H9 (cell line): ENCODE measurements around the gene RERE. TPM values are rescaled to one million over a fixed set of nuclear protein-coding genes. Genes with fewer than 3 reads are reported as not detected.

Source experiments
- DNase-seq: peaks from one replicate; pipeline ENCODE4 v3.0.0-alpha.2; 2017
- H2AFZ ChIP-seq: one replicate; pipeline ENCODE4 v1.6.1; 2013; ENCODE audit warnings: mild to moderate bottlenecking, low read length, control low read depth, moderate library complexity
- H2AK5ac ChIP-seq: 2 replicates; pipeline ENCODE4 v1.6.1; 2013; ENCODE audit warnings: low read length, control low read depth, mixed read lengths; ENCODE audit not compliant: insufficient read length
- H2BK120ac ChIP-seq: one replicate; pipeline ENCODE4 v1.6.1; 2013; ENCODE audit warnings: low read depth, mild to moderate bottlenecking, low read length, control low read depth, inconsistent platforms; ENCODE audit not compliant: poor library complexity, severe bottlenecking
- H2BK12ac ChIP-seq: 2 replicates; pipeline ENCODE4 v1.6.1; 2013; ENCODE audit warnings: low read length, control low read depth, mixed read lengths, low read depth; ENCODE audit not compliant: insufficient read length
- H2BK15ac ChIP-seq: 2 replicates; pipeline ENCODE4 v1.6.1; 2013; ENCODE audit warnings: low read depth, low read length, control low read depth
- H2BK20ac ChIP-seq: one replicate; pipeline ENCODE4 v1.6.1; 2013; ENCODE audit warnings: low read depth, mild to moderate bottlenecking, low read length, control low read depth, inconsistent platforms; ENCODE audit not compliant: poor library complexity, severe bottlenecking
- H2BK5ac ChIP-seq: 2 replicates; pipeline ENCODE4 v1.6.1; 2013; ENCODE audit warnings: low read length, control low read depth, mixed read lengths; ENCODE audit not compliant: insufficient read length
- H3K14ac ChIP-seq: 2 replicates; pipeline ENCODE4 v1.6.1; 2013; ENCODE audit warnings: low read length, control low read depth; ENCODE audit not compliant: insufficient read depth
- H3K18ac ChIP-seq: 2 replicates; pipeline ENCODE4 v1.6.1; 2013; ENCODE audit warnings: low read depth, mild to moderate bottlenecking, mixed read lengths, low read length, control low read depth; ENCODE audit not compliant: insufficient read length
- H3K23ac ChIP-seq: 2 replicates; pipeline ENCODE4 v1.6.1; 2013; ENCODE audit warnings: low read length, control low read depth, mixed read lengths, low read depth; ENCODE audit not compliant: insufficient read length
- H3K23me2 ChIP-seq: 2 replicates; pipeline ENCODE4 v1.6.1; 2013; ENCODE audit warnings: low read depth, mild to moderate bottlenecking, mixed read lengths, low read length, control low read depth; ENCODE audit not compliant: insufficient read length, poor library complexity, severe bottlenecking
- H3K27ac ChIP-seq: 2 replicates; pipeline ENCODE4 v1.5.1; 2013; ENCODE audit warnings: low read length, control low read depth, mixed read lengths, low read depth; ENCODE audit not compliant: insufficient read length
- H3K27me3 ChIP-seq: 2 replicates; pipeline ENCODE4 v1.6.1; 2013; ENCODE audit warnings: low read length, control low read depth, inconsistent platforms; ENCODE audit not compliant: insufficient read depth
- H3K4ac ChIP-seq: 2 replicates; pipeline ENCODE4 v1.6.1; 2013; ENCODE audit warnings: low read depth, mild to moderate bottlenecking, control low read depth, inconsistent platforms, low read length, moderate library complexity
- H3K4me1 ChIP-seq: 2 replicates; pipeline ENCODE4 v1.6.1; 2013; ENCODE audit warnings: low read length, control low read depth, inconsistent platforms; ENCODE audit not compliant: insufficient read depth
- H3K4me2 ChIP-seq: 2 replicates; pipeline ENCODE4 v1.6.1; 2013; ENCODE audit warnings: low read length, control low read depth, mixed read lengths; ENCODE audit not compliant: insufficient read length, insufficient read depth
- H3K56ac ChIP-seq: 2 replicates; pipeline ENCODE4 v1.6.1; 2013; ENCODE audit warnings: low read depth, mild to moderate bottlenecking, mixed read lengths, low read length, control low read depth; ENCODE audit not compliant: insufficient read length
- H3K79me1 ChIP-seq: 2 replicates; pipeline ENCODE4 v1.6.1; 2013; ENCODE audit warnings: low read depth, mild to moderate bottlenecking, moderate library complexity, low read length, control low read depth, inconsistent platforms; ENCODE audit not compliant: insufficient read depth, poor library complexity, severe bottlenecking
- H3K79me2 ChIP-seq: 2 replicates; pipeline ENCODE4 v1.6.1; 2013; ENCODE audit warnings: low read length, control low read depth, inconsistent platforms; ENCODE audit not compliant: insufficient read depth
- H3K9ac ChIP-seq: 2 replicates; pipeline ENCODE4 v1.6.1; 2013; ENCODE audit warnings: low read length, control low read depth, mixed read lengths; ENCODE audit not compliant: insufficient read length; ENCODE audit errors: extremely low read depth
- H3K9me3 ChIP-seq: one replicate; pipeline ENCODE4 v1.6.1; 2013; ENCODE audit warnings: low read depth, low read length, inconsistent platforms; ENCODE audit not compliant: control insufficient read depth
- H3T11ph ChIP-seq: one replicate; pipeline ENCODE4 v1.6.1; 2013; ENCODE audit warnings: mild to moderate bottlenecking, low read length, control low read depth, inconsistent platforms
- H4K20me1 ChIP-seq: one replicate; pipeline ENCODE4 v1.6.1; 2013; ENCODE audit not compliant: control insufficient read depth, insufficient read length, insufficient read depth
- H4K5ac ChIP-seq: 2 replicates; pipeline ENCODE4 v1.6.1; 2013; ENCODE audit warnings: low read depth, mild to moderate bottlenecking, mixed read lengths, low read length, control low read depth; ENCODE audit not compliant: insufficient read length
- H4K8ac ChIP-seq: replicated peaks from 2 replicates; pipeline ENCODE4 v1.6.1; 2013; ENCODE audit warnings: low read length, control low read depth, mixed read lengths, low read depth; ENCODE audit not compliant: insufficient read length
- H4K91ac ChIP-seq: 2 replicates; pipeline ENCODE4 v1.6.1; 2013; ENCODE audit warnings: low read depth, mild to moderate bottlenecking, moderate library complexity, mixed read lengths, low read length, control low read depth; ENCODE audit not compliant: insufficient read length
- H3K27ac Mint-ChIP-seq, 3 experiments: 2 replicates in 2 of 3; 3 replicates in 1 of 3; pipeline ENCODE4 v1.8.0; 2020 to 2021; ENCODE audit warnings: mixed read lengths in 3 of 3, mild to moderate bottlenecking in 1 of 3, moderate library complexity in 1 of 3
- H3K27me3 Mint-ChIP-seq: 2 replicates; pipeline ENCODE4 v1.8.0; 2021; ENCODE audit warnings: low read depth, mild to moderate bottlenecking, moderate library complexity, mixed read lengths
- H3K36me3 Mint-ChIP-seq, 3 experiments: 2 replicates in 2 of 3; 3 replicates in 1 of 3; pipeline ENCODE4 v1.8.0; 2020 to 2021; ENCODE audit warnings: low read depth in 3 of 3, mixed read lengths in 3 of 3; ENCODE audit not compliant: insufficient read depth in 1 of 3
- H3K4me1 Mint-ChIP-seq, 2 experiments: 2 replicates each; pipeline ENCODE4 v1.8.0; 2020; ENCODE audit warnings: mixed read lengths in 2 of 2
- H3K4me3 Mint-ChIP-seq, 2 experiments: 2 replicates in 1 of 2; 3 replicates in 1 of 2; pipeline ENCODE4 v1.8.0; 2020 to 2021; ENCODE audit warnings: mild to moderate bottlenecking in 2 of 2, mixed read lengths in 2 of 2, moderate library complexity in 1 of 2
- H3K9me3 Mint-ChIP-seq, 2 experiments: 2 replicates in 1 of 2; 3 replicates in 1 of 2; pipeline ENCODE4 v1.8.0; 2020; ENCODE audit warnings: mild to moderate bottlenecking in 2 of 2, mixed read lengths in 2 of 2, moderate library complexity in 1 of 2
- WGBS: extraction: QIAGEN DNeasy Blood & Tissue Kit; methylation state at CpG from one replicate; pipeline ENCODE4 v1.1.7; 2013; ENCODE audit warnings: missing lambda C conversion rate, low lambda C conversion rate, mixed read lengths; ENCODE audit not compliant: insufficient read length; ENCODE audit errors: extremely low coverage; 5-methylcytosine and 5-hydroxymethylcytosine counted together
- total RNA-seq: library from RNA; stranded (reverse); gene quantifications from 2 replicates; pipeline ENCODE4 v1.2.1, GENCODE V29; 2021
- TF ChIP-seq, protein P1 (sequence below): fragments of 200-600 bp; sonication (generic); conservative IDR thresholded peaks from 3 replicates; pipeline ENCODE4 v1.8.0; 2021; ENCODE audit warnings: antibody characterized with exemption, mild to moderate bottlenecking

The RERE gene
- total RNA-seq, 1 experiment from 2014 or later, result 103 TPM

DNA sequence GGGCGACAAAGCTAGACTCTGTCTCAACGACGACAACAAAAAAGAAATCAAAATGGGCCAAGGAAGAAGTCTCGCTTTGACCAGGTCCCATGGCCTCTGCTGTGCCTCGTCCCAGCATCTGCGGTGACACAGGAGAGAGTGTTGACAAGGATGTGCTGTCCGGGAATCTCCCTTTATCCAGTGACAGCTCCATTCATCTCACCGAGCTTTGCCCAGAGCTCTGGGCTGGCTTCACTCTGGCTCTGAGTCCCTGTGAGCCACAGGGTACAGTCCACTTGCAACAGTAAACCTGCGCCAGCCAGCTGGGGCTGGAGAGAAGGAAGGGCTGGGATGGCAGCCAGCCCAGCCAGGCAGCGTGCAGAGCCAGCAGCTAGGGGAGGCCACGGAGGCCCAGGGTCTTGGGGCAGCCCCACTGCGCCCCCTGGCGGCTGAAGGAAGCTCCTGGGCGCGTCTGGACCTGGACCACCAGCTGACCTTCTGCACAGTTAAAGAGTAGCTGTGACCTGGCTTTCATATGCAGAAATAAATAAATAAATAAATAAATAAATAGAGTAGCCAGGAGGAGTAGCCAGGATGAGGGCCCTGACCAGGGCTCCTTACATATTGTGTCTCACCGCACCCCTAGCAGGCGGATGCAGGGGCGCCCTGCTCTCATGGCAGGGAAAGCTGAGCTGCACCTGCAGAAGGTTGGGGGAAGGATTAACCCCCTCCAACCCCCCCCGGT, 31.4 kb upstream of the RERE start:
- Mint-ChIP-seq H3K27me3 (no peaks in the 10 kb centered on the region; the same call in none of the 2 replicates), H3K4me1 (peaks cover 6 to 13% of the 10 kb centered on the region in 2 experiments), H3K36me3 (no peaks in the 10 kb centered on the region), H3K4me3 (no peak overlapping the region), H3K27ac (no peak overlapping the region), H3K9me3 (no peaks in the 10 kb centered on the region; a peak in 1 of 5 replicates)
- H3T11ph ChIP-seq, result no peak overlapping the region
- TF ChIP-seq, protein P1, sequence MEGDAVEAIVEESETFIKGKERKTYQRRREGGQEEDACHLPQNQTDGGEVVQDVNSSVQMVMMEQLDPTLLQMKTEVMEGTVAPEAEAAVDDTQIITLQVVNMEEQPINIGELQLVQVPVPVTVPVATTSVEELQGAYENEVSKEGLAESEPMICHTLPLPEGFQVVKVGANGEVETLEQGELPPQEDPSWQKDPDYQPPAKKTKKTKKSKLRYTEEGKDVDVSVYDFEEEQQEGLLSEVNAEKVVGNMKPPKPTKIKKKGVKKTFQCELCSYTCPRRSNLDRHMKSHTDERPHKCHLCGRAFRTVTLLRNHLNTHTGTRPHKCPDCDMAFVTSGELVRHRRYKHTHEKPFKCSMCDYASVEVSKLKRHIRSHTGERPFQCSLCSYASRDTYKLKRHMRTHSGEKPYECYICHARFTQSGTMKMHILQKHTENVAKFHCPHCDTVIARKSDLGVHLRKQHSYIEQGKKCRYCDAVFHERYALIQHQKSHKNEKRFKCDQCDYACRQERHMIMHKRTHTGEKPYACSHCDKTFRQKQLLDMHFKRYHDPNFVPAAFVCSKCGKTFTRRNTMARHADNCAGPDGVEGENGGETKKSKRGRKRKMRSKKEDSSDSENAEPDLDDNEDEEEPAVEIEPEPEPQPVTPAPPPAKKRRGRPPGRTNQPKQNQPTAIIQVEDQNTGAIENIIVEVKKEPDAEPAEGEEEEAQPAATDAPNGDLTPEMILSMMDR, result peak; percentile 98
- H3K4me1 ChIP-seq, result no peaks in the 10 kb centered on the region; the same call in 1 of the 2 replicates
- no peak overlapping the region for H3K56ac ChIP-seq
- H4K20me1 ChIP-seq, result no peaks in the 10 kb centered on the region
- no peaks in the 10 kb centered on the region for H3K79me1 ChIP-seq
- no peak overlapping the region for H3K9ac ChIP-seq
- H4K8ac ChIP-seq, result no peak overlapping the region
- H3K27ac ChIP-seq, result no peak overlapping the region
- H3K23me2 ChIP-seq, result no peaks in the 10 kb centered on the region
- no peaks in the 10 kb centered on the region for H3K79me2 ChIP-seq
- no peak overlapping the region; the same call in 1 of the 2 replicates for H3K14ac ChIP-seq
- no peaks in the 10 kb centered on the region for H3K27me3 ChIP-seq
- H4K5ac ChIP-seq, result no peak overlapping the region
- no peak overlapping the region for H3K4me2 ChIP-seq
- no peak overlapping the region for H2BK5ac ChIP-seq
- no peak overlapping the region for H3K23ac ChIP-seq
- H2BK12ac ChIP-seq, result no peak overlapping the region
- H2BK120ac ChIP-seq, result no peak overlapping the region
- H2BK20ac ChIP-seq, result no peak overlapping the region
- no peak overlapping the region for H4K91ac ChIP-seq
- H3K9me3 ChIP-seq, result no peaks in the 10 kb centered on the region
- WGBS, result no CpG with 5 or more reads among the region's 19 CpGs
- H3K18ac ChIP-seq, result no peak overlapping the region
- H2AFZ ChIP-seq, result no peak overlapping the region
- no peak overlapping the region for H2AK5ac ChIP-seq
- no peak overlapping the region for H2BK15ac ChIP-seq
- DNase-seq, result peak; percentile 90
- H3K4ac ChIP-seq, result no peak overlapping the region
